ENCODE results near the gene ALPL. TPM values are rescaled to one million over a fixed set of nuclear protein-coding genes. Genes with fewer than 3 reads are reported as not detected.

ALPL gene
- under 0.01 TPM in 1 of 2 replicates, not detected in the other for total RNA-seq

GRCh38 chr1:21509351-21510112 lies at the start of gene ALPL:
Gene ALPL, plus strand, starts transcription at chr1:21509423. Its CDS starts 44,659 bp downstream, at chr1:21554082.

Other genes starting within 250 kb of the ALPL start
- 198 and 225 TPM in 2 replicates for gene ECE1, start 219.0 kb upstream of the ALPL start, total RNA-seq
- 15.2 and 27.5 TPM in 2 replicates for gene NBPF3, start 69.3 kb upstream of the ALPL start, total RNA-seq
- under 0.01 TPM in 1 of 2 replicates, not detected in the other for gene RAP1GAP, start 159.9 kb downstream of the ALPL start, total RNA-seq